GM18502 (cell line): ENCODE results near the gene PGAP1.

ENCODE experiments used
- ATAC-seq: cut with Tn5 transposase; IDR thresholded peaks from one replicate; pipeline ENCODE4 v1.9.1; 2021; ENCODE audit warnings: mild to moderate bottlenecking; ENCODE audit not compliant: unreplicated experiment, poor library complexity

Gene PGAP1

DNA sequence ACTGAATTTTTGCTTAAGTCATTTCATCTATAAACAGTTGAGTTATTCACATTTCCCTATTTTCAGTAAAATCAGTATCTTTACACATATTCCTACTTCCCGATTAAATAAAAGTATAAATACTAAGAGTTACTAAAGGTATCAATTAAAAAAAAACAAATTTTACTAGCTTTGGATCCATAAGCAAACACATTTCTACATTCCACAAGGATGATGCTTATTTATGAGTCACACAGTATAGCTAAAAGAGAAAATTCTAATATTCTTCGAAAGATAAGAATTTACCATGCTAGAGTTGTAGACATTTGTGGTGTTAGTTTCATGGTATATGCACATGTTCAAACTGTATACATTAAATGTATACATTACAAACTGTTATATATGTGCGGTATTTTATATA lies 23.7 kb downstream of the PGAP1 start:
- ATAC-seq = no peak

DNA sequence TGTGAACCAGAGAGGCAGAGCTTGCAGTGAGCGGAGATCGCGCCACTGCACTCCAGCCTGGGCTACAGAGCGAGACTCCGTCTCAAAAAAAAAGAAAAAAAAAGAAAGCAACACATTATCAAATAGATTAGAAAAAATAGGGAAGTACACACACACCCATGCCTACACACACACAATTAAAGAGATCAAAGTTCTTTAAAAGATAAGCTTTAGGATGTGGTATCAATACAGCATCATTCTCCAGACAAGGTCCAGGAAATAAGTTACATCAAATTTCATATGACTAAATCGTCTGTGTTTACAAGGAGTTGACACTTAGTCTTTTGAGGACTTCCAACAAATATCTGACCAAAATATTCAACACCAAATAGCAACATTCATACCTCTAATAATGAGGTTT lies 25.7 kb downstream of the PGAP1 start:
- no peak for ATAC-seq

DNA sequence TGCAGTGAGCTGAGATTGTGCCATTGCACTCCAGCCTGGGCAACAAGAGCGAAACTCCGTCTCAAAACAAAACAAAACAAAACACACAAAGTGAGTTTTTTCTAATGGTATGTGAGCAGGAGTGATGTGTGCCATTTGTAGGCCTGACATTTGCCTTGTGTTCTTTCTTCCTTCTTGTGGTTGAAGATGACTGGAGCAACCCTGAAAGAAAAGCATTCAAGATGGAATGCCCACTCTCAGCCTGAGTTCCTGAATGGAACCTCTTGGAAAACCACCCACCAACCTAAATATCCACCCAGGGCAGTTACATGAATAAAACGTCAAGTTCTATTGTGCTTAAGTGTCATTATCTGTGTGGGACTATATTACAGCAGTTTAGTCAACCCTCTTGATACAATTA lies 26.5 kb downstream of the PGAP1 start:
- ATAC-seq = no peak

DNA sequence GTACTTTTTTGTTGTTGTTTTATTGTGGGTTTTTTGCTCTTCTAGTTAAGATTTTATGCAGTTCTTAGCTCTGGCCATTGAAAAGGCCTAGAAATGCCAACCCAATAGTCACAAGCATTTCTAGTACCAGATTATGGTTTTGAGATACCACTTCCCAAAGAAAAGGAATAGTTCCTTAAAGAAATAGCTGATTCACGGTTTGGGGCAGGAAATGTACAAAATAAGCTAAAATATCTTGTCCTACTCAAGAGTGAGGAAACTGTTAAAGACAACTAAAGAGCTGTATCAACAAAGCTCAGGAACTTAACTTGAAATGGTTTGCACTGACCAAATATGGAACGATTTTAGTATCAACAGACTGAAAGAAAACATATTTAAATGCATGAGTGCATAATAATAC lies 35.4 kb downstream of the PGAP1 start:
- no peak for ATAC-seq

DNA sequence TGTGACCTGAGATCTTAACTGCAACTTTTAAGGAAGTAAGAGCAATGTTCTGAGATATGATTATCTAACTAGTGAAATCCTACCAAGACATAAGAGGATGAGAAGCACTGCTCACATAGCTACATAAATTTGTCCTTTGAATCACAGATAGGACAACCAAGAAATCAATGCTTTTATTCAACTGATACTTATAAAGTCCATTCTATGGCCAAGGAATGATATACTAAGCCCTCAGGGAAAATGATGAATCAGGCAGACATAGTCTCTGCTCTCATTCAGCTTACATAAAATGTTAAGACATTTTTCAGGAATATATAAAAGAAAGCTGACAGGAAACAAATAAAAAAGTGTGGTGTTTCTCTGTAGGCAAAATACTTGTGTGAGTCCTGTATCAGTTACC lies 39.1 kb downstream of the PGAP1 start:
- no peak for ATAC-seq

DNA sequence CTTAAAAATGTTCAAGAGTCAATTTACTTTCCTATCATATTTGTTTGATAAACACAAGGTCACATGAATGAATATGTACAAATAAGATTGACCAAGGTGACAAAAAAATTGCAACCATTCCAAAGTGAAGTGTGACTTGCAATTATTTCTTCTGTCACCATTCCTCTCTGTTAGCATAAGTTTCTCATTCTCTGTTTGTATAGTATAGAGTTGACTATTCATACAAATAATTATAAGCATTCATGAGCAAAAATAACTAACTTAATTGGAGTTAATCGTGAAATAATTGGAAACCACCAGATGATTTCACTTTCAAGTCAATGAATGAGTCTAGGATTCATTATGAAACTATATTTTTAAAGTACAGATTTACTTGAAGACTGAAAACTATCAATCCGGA lies 42.1 kb downstream of the PGAP1 start:
- no peak for ATAC-seq

DNA sequence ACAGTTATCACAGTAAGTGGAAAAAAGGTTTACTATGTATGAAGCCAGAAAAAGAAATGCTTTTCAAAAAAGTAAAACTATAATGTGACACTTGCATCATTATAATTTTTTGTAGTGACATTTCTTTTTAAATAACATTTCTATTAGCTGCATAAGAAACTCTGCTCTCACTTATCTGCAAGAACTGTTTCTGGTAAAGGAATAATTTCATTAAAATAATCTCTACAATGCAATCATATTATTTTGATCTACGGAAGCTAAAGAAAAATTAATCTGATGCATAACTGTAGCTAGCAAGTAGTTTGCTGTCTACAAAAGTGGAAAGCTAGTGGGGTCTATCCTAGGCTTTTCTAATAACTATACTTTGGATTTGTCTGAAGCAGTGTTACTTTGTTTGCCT lies 50.1 kb downstream of the PGAP1 start:
- ATAC-seq = no peak

DNA sequence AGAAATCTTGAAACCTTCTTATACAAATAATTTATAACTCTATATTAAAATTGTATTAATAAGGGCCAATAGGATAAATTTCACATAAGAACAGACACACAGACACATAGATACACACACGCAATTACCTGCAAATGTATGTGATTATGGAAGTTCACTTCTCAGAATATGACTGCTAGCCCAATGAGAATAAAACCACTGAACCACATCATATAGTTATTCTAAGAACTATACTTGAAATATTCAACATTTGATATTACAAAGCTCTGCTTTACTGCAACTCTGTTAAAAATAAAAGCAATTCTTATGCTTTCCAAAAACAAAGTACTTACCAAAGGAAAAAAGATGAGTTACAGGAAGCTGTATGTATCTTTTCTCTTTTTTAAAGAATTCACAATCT lies 51.1 kb downstream of the PGAP1 start:
- no peak for ATAC-seq

DNA sequence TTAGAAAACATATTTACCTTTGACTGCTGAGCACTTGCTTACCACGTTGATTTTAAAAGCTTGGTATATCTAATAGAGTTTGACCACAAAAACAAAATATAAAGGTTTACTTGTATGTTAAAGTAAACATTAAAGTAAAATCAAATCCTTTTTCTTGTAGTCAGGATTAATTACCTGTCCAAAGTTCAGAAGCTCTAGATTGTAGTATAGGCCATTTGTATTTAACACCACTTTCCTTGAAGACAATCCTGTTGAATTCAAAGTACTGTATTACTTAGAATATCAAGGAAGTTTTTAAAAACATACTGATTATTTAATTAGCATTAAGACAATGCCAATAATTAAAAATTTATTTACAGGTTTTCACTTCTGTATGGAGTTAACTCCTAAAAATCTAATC lies 53.0 kb downstream of the PGAP1 start:
- no peak for ATAC-seq

DNA sequence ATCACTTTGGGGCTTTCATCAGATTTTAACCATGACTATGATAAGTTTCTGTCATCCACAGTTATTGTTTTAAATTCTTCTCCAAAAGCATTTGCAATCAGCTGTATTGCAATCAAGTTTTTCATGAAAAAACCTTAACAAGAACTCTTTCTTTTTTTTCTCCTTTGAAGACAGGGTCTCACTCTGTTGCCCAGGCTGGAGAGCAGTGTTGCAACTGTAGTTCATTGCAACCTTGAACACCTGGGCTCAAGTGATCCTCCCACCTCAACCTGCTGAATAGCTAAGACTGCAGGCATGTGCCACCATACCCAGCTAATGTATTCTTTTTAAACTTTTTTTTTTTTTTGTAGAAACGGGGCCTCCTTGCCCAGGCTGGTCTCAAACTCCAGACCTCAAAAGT lies 71.9 kb downstream of the PGAP1 start:
- ATAC-seq = no peak

DNA sequence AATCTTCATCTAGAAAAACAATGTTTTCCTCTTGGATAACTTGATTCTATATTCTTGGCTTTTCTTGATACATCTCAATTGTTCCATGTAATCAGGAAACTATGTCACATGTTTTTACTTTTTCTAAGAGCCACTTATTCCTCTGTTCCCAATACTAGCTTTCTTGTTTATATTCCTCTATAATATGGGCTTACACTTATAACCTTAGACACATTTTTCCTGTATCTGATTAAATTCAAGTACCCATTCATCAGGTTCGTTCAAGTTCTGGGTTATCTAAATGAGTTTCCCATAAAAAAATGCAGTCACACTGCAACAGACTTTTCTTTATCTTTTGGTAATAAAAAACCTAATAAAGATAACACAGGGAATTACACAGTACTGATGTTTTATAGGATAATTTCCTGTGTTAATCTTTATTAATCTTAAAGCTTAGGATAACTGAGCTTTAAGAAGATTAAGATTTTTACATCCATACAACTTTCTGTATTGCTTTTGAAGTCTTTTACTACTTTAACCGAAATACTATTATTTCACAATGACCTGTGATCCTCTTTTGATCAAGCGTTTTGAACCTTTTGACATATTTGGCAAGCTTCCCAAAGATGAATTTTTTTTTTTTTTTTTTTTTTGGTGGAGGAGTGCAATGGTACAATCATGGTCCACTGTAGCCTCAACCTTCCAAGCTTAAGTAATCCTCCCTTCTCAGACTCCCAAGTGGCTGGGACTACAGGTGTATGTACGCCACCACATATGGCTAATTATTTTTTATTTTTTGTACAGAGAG lies 73.0 kb downstream of the PGAP1 start:
- no peak for ATAC-seq

DNA sequence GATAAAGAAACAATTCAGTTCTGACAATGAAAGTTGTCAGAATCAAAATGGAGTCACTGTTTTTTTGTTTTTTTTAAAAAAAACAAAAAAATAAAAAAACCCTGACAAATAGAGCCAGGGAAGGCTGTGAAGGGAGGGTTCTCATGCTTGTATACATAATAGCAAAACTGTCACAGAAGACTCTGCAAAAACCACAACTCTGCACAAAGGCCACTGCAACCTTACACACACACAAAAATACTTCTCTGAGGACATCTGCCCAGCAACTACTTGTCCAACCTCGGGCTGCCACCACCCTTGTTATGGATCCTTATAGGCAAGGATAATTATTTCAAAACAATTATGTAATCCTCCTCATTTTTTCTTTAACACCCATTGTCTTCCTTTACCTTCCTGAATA lies 75.4 kb downstream of the PGAP1 start:
- ATAC-seq = no peak

DNA sequence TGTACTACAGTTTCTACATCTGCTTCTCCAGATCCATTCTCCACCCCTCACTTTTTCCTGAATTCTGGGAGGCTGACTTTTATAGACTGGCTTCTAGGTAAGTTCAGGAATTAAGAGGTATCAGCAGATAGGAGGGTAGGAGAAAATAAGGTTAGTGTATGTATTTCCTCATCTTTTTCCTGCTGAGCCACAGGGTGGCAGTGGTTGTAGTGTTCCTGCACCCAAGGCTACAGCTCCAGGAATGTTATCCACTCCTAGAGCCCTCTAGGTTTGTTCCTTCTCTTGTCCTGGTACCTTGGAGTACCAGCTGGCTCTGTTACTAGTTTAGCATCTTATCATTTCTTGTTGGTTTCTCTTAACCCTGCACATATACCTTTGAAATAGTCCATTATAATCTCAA lies 76.6 kb downstream of the PGAP1 start:
- no peak for ATAC-seq

DNA sequence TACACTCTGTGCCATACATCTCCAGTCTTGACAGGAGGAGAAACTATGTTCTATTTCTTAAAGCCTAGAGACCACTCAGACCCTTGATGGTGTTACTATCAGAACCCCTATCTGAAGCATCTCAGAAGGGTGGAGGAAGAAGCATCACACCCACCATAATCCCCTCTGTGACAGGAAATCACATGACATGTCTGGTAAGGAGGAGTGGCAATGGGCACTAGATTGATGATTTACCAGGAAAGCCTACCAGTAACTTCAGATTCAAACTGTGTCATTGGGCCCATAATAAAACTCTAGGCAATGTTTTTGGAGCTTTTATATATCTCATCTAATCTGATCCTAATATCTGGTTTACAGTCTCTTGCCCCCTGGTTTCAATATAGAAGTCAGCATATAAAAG lies 80.2 kb downstream of the PGAP1 start:
- no peak for ATAC-seq

DNA sequence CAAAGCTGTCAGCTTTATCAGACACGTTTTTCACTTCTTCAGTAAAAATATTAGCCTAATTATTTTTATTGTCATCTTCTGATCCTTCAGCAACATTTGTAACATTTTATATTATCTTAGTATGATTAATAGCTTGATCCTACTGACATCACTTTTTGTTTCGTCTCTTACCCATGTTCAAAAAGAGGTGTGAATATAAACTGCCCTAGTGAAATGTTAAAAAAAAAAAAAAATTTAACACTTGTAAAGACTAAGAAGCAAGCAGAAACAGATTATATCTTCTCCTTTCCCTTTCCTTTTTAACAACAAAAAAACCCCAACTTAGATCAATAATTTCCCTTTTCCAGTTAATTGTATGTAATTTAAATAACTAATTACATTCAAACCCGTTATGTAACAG lies 81.1 kb downstream of the PGAP1 start:
- ATAC-seq = no peak

DNA sequence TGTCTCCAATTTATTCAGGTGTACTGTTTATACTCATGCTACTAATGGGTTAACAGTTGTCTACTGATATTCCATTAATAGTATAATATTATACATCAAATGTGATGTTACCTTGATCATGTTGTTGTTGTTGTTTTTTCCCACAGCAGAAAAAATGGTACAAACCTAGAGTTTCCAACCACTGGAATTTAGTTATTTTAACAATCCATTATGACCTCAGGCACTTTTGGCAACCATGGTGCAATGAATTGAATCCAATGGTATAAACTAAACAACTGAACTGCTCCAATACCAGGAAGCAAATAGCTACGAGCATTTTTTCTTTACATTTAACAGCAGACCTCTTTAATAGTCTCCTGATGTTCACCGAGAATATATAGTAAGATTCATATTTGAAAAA lies 86.3 kb downstream of the PGAP1 start:
- ATAC-seq = no peak

DNA sequence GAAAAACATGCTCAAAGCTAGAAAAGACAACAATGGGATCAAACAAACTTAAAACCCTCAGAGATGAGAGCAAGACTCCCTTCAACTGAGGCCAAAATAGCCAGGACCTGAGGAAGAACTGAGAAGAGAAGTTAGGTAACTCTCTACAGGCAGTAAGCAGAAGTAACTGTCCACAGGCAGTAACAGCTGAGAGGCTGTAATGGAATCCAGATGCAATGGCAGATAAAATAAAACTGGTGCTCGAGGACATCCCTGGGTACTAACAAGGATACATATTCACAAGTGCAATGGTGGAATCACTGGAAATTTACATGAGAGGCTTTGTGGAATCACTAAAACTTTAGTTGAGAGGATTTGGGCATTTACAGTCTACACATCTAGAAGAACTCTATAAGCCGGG lies 86.9 kb downstream of the PGAP1 start:
- ATAC-seq = no peak

DNA sequence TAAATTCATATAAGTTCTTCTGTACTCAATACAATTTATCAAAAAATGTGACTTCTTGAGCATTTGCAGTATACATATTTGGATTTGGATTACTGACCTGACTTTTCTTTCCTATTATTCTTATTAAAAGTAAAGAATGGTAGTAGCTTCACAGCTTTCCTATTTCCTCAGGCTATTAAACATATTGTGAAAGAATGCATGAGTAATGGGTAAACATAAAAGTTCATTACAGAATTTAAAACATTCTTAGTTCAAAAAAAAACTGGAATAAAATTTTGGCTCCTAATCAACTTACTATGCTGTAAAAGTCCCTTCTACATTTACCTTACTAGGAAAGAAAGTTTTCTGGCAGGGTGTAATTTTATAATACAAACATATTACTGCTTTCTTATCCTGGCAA lies 90.1 kb downstream of the PGAP1 start:
- ATAC-seq = no peak

DNA sequence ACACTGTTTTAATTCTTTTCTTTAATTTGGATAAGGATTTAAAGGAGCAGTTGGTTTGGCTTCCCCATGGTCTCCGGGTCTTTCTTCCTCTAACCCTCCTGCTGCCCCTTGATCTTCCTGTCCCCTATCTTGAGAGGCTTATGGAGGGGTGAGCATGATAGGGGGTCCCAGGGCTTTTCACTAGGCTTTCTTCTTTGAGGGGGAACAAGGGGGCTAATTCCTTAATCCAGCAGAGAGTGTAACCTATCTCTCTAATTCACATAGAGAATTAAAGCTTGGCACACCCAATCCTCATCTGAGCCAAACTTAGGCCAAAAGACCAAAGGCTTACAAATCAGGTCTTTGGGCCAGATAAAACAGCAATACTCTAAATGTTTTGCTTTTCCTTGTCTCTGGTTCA lies 95.8 kb downstream of the PGAP1 start:
- no peak for ATAC-seq

DNA sequence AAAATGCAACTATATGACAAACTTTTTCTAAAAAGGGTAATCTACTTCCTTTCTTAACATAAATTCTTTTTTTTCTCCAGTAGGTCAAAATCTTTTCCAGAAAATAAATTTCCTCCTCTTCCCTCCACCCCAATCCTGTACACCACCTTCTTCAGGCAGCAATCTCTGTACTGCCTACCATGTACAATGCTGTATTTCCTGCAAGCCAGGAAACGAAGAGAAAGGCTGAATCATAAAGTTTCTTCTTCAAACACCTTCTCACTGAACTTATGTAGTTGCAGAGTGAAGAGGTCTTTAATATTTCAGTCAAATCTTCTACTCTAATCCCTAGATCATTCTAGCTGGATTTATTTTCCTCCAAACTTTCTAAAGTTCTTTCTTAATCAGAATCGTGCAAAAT lies 99.2 kb downstream of the PGAP1 start:
- no peak for ATAC-seq

DNA sequence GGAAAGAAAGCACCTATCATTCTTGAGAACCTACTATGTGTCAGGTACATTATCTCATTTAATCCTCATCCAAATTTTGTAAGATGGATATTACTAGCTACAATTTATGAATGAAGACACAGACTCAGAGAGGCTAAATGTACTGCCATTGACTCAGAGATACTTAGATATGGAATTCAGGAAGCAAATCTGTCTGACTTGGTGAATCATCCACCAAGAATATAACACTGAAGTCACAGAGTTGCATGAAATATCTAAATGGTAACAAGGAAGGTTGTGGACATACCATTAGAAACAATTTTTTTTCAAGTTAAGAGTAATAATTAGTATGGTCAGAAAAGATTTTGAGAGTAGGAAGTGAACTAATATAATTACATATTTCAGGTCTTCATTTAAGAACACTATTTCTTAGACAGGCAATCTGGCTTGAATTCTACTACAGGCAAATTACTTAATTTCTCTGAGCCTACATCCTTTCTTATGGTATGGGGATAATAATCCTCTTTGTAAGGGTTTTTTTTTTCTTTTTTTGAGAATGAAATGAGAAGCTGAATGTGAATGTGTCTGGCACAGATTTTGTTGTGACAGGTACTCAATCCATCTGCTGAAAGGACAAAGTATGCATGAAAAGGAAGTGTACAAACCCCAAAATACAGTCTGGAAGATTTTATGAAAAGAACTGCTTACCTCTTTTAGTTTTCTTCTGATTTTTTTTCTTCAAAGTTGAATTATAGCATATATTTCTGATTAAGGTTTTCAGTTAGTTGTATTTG lies 102.6 kb downstream of the PGAP1 start:
- ATAC-seq = no peak

DNA sequence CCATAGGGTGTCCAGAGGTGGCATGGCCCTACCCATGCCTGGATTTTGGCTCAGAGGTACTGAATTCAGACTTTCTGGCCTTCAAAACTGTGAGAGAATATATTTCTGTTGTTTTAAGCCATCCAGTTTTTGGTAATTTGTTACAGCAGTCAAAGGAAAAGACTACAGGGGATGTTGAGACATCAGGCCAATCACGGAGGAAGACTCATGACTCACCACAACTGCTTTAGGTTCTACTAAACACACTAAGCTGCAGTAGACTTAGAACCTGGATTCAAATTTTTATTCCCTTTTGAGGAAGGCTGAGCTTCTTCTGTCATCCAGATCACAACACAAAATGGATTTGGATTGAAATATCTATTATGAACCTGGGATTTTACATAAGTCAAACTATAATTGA lies 105.3 kb downstream of the PGAP1 start:
- no peak for ATAC-seq
